HUES48 (cell line): ENCODE data around the gene MTA1.

Experiments used
- H3K27ac ChIP-seq: one replicate; pipeline ENCODE4 v1.7.0; 2013; ENCODE audit warnings: low read depth, low read length, inconsistent platforms
- H3K27me3 ChIP-seq: 2 replicates; pipeline ENCODE4 v1.6.1; 2013; ENCODE audit warnings: mild to moderate bottlenecking, low read length; ENCODE audit not compliant: control insufficient read depth, insufficient read depth
- H3K36me3 ChIP-seq: 2 replicates; pipeline ENCODE4 v1.6.1; 2013; ENCODE audit warnings: low read length; ENCODE audit not compliant: control insufficient read depth, insufficient read depth
- H3K4me1 ChIP-seq: 2 replicates; pipeline ENCODE4 v1.6.1; 2013; ENCODE audit warnings: mild to moderate bottlenecking, low read length; ENCODE audit not compliant: control insufficient read depth, insufficient read depth
- H3K4me3 ChIP-seq: 2 replicates; pipeline ENCODE4 v1.5.1; 2013; ENCODE audit warnings: mild to moderate bottlenecking, low read depth, low read length
- H3K9ac ChIP-seq: 2 replicates; pipeline ENCODE4 v1.6.1; 2013; ENCODE audit warnings: mild to moderate bottlenecking, low read depth, low read length, moderate library complexity
- H3K9me3 ChIP-seq: 2 replicates; pipeline ENCODE4 v1.6.1; 2013; ENCODE audit warnings: low read length; ENCODE audit not compliant: control insufficient read depth, insufficient read depth

Gene MTA1

DNA sequence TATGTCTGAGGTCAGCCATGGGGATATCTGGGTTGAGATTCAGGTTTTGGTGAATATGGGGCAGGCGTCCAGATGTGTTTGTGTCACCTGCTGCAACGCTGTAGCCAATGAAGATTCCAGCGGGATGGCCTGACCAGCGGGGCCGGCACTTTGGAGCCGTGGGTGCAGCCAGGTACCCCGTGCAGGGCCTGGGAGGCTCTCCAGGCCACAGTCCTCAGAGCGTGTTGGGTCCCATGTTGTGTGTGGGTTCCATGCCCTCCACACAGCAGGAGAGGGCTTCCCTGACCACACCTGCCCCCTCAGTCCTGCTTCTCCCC, 24.1 kb upstream of the MTA1 start:
- H3K9me3 ChIP-seq, result peaks cover 14% of the 10 kb centered on the region
- no peak overlapping the region for H3K9ac ChIP-seq
- peaks cover 6% of the 10 kb centered on the region for H3K36me3 ChIP-seq
- H3K4me1 ChIP-seq, result 0 out of 2 replicates have a peak, but pooled peaks cover 4% of the 10 kb centered on the region
- H3K27me3 ChIP-seq, result peaks cover 12% of the 10 kb centered on the region
- H3K4me3 ChIP-seq, result no peak overlapping the region
- no peak overlapping the region for H3K27ac ChIP-seq

- H3K27me3 ChIP-seq, result peaks cover 12% of the 10 kb centered on the region
Observed at GRCh38 chr14:105397350-105397931, 22.2 kb upstream of the MTA1 start.

DNA sequence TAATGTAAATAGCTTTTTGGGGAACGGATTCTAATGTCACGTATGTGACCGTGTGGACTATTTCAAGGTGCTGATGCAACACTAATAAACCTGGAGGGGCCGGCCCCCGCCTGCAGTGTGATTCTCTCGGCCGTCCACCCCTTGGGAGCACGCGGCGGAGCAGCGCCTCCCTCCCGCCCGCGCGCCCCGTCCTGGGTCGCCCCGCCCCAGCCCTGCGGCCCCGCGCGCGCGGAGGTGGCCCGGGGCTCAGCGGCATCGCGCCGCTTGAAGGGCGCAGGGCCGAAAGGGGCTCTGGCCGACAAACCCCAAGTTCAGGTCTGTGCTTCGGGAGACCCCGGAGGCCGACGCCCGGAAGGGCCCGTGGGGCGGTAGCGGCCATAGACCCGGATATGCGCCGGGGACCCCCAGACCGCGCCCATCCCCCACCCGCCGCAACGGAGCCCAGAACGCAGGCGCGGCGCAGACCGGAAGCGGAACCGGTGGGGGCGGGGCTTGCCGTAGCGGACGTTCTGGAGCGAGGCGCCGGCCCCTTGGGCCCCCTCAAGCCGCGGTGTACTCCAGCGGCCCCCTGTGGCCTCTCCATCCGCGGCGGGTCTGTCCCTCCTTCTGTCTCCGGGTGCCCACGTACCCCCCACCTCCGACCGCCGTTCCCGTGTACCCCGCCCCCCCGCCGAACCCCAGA, 21.4 kb upstream of the MTA1 start, which contains the start of gene TEX22:
TSS of gene TEX22 (plus strand) at position 495 of the 682 bp plus-strand sequence. CDS start 803 bp downstream, outside the sequence.
- H3K9ac ChIP-seq, result peak within 1 kb of the TSS; percentile 73
- 0 out of 2 replicates have a peak, but pooled peaks cover 4% of the 10 kb centered on the region for H3K4me1 ChIP-seq
- peak within 1 kb of the TSS; percentile 73 for H3K27ac ChIP-seq
- H3K36me3 ChIP-seq, result peaks cover 9% of the 10 kb centered on the region
- peak within 1 kb of the TSS; percentile 67 for H3K4me3 ChIP-seq
- H3K9me3 ChIP-seq, result peaks cover 31% of the 10 kb centered on the region
- peaks cover 12% of the 10 kb centered on the region for H3K27me3 ChIP-seq

More at GRCh38 chr14:105397350-105397931, 22.2 kb upstream of the MTA1 start:
- Histone ChIP-seq H3K36me3 (peaks cover 11% of the 10 kb centered on the region), H3K27ac (no peak overlapping the region), H3K9ac (no peak overlapping the region), H3K4me3 (peak overlapping the region; percentile 67; the same call in 1 of the 2 replicates), H3K9me3 (peaks cover 25% of the 10 kb centered on the region), H3K4me1 (0 out of 2 replicates have a peak, but pooled peaks cover 4% of the 10 kb centered on the region)

DNA sequence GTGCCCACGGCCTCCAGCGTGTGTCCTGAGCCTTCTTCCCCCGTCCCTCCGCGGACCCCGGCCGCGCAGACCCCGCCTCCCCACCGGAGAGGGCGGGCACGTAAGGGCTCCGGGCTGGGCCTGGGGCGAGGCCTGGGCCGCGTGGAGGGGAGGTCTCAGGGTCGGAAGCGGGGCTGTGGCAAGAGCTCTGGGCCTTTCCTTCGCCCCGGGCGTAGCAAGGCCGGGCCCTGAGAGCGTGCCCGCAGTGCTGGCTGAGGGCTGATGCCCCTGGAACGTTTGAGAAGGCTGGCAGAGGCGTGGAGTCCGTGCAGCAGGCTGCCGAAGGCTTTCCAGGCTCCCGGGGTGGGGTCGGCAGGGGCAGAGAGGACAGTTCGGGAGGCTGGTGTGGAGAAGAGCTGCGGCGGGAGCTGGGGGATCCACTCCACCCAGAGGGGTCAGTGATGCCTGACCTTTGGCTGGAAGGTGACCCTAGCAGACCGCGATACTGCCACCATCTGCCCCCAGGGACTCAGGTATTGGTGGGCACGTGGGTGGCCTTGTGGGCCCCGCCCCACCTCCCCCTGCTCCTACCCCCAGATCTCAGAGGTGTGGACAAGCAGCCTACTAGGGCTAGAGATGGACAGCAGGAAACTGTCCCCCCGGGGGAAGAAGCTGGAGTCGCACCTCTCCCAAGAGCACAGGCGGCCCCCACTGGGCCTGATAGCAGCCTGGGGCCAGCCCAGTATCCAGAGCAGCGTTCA, 20.7 kb upstream of the MTA1 start:
- peak overlapping the region; percentile 33 for H3K27ac ChIP-seq
- H3K27me3 ChIP-seq, result peaks cover 12% of the 10 kb centered on the region
- H3K4me3 ChIP-seq, result peak overlapping the region; percentile 67
- peaks cover 34% of the 10 kb centered on the region for H3K9me3 ChIP-seq
- no peak overlapping the region for H3K9ac ChIP-seq
- H3K36me3 ChIP-seq, result peaks cover 9% of the 10 kb centered on the region
- 0 out of 2 replicates have a peak, but pooled peaks cover 4% of the 10 kb centered on the region for H3K4me1 ChIP-seq

DNA sequence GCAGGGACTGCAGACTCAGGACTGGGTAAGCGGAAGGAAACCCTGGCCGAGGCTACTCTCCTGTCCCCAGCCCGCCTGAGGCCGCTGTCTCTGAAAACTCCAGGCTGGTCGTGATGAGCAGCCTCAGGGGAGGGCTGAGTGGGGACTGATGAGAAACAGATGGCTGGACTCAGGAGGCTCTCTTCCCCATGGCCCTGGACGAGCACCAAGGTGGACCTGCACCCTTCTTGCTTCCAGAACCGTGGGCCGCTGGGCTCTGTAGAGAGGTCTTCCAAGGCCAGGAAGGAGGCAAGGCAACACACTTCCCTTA, 20.2 kb upstream of the MTA1 start:
- Histone ChIP-seq H3K9ac (no peak overlapping the region), H3K4me1 (0 out of 2 replicates have a peak, but pooled peaks cover 4% of the 10 kb centered on the region), H3K36me3 (peaks cover 9% of the 10 kb centered on the region), H3K4me3 (no peak overlapping the region), H3K27me3 (peaks cover 12% of the 10 kb centered on the region), H3K9me3 (peaks cover 39% of the 10 kb centered on the region), H3K27ac (no peak overlapping the region)

DNA sequence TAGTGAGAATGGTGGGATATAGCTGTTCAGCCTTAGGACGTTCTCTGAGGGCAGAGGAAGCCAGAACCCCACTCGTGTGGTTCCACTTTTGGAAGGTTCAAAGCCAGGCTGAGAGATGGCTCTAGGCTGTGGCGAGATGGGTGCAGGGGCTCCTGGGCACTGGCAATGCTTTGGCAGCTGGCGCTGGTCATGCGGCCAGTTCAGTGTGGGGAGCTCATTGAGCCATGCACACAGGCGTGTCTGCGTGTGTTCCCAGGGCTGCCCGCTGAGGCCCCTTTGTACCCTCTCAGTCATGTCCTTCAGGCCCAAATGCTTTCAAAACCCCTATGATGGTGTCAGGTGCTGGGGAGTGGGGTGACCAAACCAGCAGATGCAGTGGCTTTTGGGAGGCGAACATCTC, 19.6 kb upstream of the MTA1 start:
- H3K4me3 ChIP-seq, result no peak overlapping the region
- H3K36me3 ChIP-seq, result peaks cover 9% of the 10 kb centered on the region
- H3K27me3 ChIP-seq, result peaks cover 12% of the 10 kb centered on the region
- 0 out of 2 replicates have a peak, but pooled peaks cover 4% of the 10 kb centered on the region for H3K4me1 ChIP-seq
- no peak overlapping the region for H3K9ac ChIP-seq
- peaks cover 39% of the 10 kb centered on the region for H3K9me3 ChIP-seq
- H3K27ac ChIP-seq, result no peak overlapping the region

DNA sequence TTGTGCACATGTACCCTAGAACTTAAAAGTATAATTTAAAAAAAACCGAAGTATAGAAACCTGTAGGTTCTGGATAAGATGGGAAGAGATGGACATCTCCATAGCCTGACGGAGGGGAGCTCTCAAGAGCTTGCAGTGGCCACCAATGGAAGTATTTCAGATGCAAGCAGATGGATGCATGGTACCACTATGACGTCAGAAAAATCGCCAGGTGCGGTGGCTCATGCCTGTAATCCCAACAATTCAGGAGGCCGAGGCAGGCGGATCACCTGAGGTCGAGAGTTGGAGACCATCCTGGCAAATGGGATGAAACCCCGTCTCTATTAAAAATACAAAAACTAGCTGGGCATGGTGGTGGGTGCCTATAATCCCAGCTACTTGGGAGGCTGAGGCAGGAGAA, 17.9 kb upstream of the MTA1 start:
- H3K4me1 ChIP-seq, result 0 out of 2 replicates have a peak, but pooled peaks cover 4% of the 10 kb centered on the region
- peaks cover 17% of the 10 kb centered on the region for H3K27me3 ChIP-seq
- no peak overlapping the region for H3K9ac ChIP-seq
- no peak overlapping the region for H3K27ac ChIP-seq
- peaks cover 39% of the 10 kb centered on the region for H3K9me3 ChIP-seq
- H3K4me3 ChIP-seq, result no peak overlapping the region
- H3K36me3 ChIP-seq, result peaks cover 9% of the 10 kb centered on the region

GRCh38 chr14:105408592-105408991, 11.0 kb upstream of the MTA1 start:
- H3K9me3 ChIP-seq, result peaks cover 7% of the 10 kb centered on the region; the same call in 1 of the 2 replicates
- 0 out of 2 replicates have a peak, but pooled peaks cover 5% of the 10 kb centered on the region for H3K4me1 ChIP-seq
- H3K9ac ChIP-seq, result no peak overlapping the region
- H3K27ac ChIP-seq, result no peak overlapping the region
- H3K27me3 ChIP-seq, result peaks cover 47% of the 10 kb centered on the region
- no peak overlapping the region for H3K4me3 ChIP-seq
- no peaks in the 10 kb centered on the region for H3K36me3 ChIP-seq

GRCh38 chr14:105409364-105409763, 10.3 kb upstream of the MTA1 start:
- no peak overlapping the region for H3K27ac ChIP-seq
- no peak overlapping the region for H3K9ac ChIP-seq
- peaks cover 55% of the 10 kb centered on the region for H3K27me3 ChIP-seq

GRCh38 chr14:105410642-105411016, 9.0 kb upstream of the MTA1 start:
- Histone ChIP-seq H3K27me3 (peaks cover 58% of the 10 kb centered on the region), H3K4me3 (peak overlapping the region; percentile 53), H3K27ac (no peak overlapping the region), H3K9me3 (no peaks in the 10 kb centered on the region; the same call in 1 of the 2 replicates), H3K4me1 (peaks cover 5% of the 10 kb centered on the region; the same call in 1 of the 2 replicates), H3K36me3 (no peaks in the 10 kb centered on the region), H3K9ac (no peak overlapping the region)

More at GRCh38 chr14:105409364-105409763, 10.3 kb upstream of the MTA1 start:
- H3K4me1 ChIP-seq, result 0 out of 2 replicates have a peak, but pooled peaks cover 5% of the 10 kb centered on the region
- peaks cover under 1% of the 10 kb centered on the region; the same call in 1 of the 2 replicates for H3K9me3 ChIP-seq
- H3K4me3 ChIP-seq, result no peak overlapping the region
- no peaks in the 10 kb centered on the region for H3K36me3 ChIP-seq
